Measurements from ENCODE around the gene METTL25B.

Gene METTL25B

DNA sequence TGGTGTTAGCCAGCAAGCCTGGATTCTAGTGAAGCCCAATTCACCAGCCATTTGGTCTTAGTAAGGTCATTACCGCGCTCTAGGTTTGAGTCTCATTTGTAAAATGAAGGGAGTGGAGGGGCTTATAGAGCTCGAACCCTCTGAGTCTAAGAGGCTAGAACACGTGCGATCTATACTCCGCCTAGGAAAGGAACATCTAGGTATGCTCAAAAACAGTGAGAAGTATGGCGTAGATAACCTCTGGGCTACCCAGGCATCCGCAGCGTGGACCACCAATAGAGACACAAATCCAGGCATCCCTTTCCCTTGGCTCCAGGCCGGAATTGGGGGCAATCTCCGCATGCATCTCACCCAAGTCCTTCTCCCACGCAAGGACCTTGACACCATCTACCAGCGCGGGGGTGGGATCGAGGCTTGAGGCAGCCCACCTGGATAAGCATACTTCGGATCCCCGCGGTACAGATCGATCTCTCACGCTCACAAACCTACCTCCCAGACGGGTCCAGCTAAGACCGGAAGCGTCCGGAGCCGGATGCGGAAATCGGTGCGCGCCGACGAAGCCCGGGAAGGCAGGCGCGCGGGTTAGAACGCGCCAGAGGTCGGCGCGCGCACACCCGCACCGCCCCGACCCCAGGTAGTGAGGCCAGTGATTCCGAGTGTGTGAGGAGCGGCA is at the start of gene METTL25B:
Gene METTL25B, plus strand, starts transcription at position 544 of the 673 bp plus-strand sequence. CDS start 636 bp downstream, outside the sequence.
- peak; percentile 75 for DNase-seq (ENCODE audit: low spot score)

DNA sequence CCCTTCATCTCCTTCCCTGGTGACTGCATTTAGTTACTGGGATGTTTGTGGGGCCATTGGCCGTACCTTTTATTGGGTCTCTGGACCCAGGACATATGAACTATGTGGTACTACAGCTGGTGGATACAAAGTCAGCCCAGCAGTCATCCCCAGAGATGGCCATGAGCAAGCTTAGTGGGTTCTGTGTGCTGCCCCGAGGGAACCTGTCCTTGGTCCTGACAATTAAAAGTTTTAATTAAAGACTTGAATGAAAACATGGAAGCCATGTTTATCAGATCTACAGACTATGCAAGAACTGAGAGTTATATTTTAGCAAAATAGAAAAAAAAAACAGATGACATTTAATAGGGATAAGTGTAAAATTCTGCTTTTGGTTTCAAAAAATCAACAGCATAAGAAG is 48.2 kb upstream of the METTL25B start:
- no peak for DNase-seq (ENCODE audit: low spot score)

DNA sequence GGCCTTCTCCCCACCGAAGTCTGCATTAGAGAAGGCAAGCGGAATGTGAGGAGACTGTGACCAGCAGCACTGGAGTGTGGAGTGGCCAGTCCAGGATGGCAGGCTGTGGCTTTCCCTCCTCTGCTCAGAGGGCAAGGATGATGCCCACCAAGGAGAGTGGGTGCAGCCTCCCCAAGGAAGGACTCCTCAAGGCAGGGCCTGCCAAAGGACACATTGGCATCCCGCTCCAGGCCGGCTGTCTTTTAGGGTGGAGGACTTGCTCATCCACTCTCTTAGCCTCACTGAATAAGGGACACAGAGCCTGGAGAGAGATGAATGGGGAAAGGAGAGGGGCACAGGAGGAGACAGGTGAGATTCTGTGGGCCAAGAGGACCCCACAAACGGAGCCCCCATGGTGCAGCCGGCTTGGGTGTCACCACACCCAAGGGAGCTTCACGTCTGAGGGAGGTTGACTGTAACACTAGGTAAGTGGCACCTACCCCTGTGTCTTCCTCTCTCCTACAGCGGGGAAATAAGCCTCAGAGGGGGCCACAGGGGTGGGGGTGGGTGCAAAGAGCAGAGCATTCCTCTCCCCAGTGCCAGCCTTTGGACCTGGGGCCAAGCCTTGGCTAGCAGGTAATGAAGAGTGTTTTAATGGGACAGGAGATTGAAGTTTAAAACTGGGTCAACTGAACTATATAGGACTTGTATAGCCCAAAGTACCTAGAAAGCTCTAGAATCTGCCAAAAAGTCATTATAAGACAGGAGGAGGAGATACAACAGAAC is 46.9 kb upstream of the METTL25B start:
- no peak for DNase-seq (ENCODE audit: low spot score)

DNA sequence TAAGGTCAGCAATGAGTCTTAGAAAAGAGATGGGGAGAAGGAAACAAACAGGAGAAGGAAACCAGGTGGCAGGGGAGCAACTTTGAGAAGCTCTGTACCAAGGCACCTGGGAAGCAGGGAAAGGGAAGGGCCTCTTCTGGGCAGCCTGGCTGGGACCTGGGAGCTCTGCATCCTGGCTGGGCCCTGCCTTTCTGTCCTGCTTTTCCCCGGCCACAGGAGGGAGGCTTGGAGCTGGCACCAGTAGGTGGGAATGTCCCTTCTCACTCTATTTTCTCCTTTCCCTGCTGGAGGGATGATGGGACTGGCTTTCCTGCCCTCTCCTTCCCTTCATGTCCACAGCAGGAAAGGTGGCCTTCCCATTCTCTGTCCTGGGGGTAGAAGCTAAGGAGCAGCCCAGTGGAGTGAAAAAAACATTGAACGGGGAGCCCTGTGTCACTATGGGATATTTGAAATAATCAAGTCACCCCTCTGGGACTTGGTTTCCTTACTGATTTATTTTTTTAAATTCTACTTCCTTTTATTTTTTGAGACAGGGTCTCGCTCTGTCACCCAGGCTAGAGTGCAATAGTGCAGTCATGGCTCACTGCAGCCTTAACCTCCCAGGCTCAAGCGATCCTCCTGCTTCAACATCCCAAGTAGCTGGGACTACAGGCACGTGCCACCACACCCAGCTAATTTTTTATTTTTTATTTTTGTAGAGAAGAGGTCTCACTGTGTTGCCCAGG is 45.9 kb upstream of the METTL25B start:
- no peak for DNase-seq (ENCODE audit: low spot score)

DNA sequence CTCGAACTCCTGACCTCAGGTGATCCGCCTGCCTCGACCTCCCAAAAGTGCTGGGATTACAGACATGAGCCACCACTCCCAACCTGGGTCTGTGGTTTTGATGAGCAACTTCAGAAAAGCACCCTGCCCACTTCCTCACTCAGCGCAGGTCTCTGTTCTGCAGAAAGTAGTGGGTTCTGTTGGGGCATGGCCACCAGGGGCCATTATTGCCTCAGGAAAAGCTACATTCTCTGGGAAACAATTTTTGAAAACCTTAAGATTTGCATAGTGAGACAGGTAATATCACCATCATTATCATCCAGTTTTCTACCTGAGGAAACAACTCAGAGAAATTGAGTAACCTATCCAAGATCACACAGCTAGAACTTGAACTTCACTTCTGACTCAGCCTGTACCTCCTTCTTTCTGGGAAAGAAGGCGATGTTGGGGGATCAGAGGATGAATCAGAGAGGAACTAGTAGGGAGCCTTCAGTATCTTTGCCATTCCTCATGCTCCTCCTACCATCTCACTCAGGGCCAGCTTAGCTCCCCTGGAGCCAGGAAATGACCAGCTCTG is 44.0 kb upstream of the METTL25B start:
- no peak for DNase-seq (ENCODE audit: low spot score)

DNA sequence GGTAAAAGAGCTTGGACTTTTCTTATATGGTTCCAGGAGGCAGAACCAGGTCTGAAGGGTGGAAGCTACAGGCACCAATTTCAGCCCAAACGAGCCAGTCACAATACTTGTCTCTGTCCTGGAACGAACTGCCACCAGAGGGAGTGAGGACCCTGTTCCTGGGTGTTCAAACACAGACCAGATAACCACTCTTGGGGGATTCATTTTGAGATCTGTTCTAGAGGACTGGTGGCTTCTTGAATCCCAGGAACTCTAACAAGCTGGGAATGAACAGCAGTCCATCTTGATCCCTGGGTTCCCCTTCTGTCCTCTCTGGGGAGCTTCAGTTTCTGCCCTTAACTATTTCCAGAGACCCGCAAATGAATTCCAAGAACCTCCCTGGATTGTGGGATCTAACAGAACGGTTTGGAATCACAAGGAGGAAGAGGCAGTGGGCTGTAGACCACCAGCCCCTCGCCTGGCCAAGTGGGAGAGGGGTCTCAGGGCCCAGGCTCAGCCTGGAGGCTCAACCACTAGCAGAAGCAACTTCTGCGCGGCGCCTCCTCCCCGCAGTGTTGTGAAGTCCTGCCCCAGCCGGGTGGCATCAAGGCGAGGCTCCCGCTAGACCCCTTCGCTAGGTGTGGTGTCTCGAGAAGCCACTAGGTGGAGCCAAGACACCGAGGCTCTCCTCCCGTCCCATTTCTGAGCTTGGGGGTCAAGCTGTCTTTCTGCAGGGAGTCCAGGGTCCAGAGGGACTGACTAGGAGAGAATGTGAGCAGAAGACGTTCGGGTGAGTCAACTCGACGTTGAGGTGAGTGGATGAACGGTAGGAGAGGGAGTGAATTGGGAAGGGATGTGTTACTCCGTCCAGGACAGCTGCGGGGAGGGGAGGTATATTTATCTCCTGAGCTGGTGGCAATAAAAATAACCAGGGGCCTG is 39.0 kb upstream of the METTL25B start:
- peak; percentile 45 for DNase-seq (ENCODE audit: low spot score)

DNA sequence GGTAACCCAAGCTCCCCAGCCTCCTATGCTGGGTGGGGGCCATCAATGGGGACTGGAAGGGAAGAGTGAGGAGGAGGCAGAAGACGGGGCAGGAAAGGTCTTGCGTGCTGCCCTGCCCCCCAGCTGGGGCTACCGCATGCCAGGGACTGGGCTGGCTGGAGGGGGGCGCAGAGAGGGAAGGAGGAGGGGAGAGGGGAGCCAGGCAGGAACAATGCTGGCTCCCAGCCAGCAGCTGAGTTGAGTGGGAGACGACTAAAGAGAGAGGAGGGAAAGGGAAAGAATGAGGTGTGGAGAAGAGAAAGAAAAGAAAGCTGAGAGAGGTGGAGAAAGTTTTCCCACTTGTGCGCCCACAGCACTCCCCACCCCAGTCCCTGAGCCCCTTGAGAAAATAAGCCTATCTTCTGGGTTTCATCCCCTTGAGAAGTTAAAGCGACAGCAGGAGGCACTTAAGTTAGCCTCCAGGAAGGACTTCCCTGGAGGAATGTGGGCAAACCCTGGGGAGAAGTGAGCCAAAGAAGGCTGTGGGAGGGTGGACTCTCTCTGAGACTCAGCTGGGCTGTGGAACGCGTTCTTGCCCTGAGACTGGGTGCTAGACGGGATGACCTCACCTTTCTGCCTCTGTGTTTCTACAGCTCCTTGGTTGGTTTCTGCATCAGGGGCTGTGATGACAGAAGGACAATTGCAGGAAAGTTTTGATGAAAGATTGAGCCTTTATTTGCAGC is 38.2 kb upstream of the METTL25B start:
- DNase-seq (ENCODE audit: low spot score) = no peak

DNA sequence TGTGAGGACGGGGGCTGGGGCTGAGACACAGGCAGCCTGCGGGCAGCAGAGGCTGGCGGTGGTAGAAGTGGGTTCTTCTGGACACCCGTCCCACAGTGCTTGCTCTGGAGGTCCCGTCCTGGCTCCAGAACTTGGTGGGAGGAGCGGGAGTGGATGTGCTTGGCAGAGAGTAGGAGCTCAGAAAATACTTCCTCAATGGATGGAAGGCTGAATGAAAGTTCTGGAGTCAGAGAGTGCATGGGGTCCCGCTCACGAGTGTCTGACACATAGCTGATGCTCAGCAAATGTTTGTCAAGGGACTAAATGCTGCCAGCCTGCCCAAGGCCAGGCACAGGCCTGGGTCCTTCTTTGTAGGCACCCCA is 37.6 kb upstream of the METTL25B start:
- DNase-seq (ENCODE audit: low spot score) = no peak

DNA sequence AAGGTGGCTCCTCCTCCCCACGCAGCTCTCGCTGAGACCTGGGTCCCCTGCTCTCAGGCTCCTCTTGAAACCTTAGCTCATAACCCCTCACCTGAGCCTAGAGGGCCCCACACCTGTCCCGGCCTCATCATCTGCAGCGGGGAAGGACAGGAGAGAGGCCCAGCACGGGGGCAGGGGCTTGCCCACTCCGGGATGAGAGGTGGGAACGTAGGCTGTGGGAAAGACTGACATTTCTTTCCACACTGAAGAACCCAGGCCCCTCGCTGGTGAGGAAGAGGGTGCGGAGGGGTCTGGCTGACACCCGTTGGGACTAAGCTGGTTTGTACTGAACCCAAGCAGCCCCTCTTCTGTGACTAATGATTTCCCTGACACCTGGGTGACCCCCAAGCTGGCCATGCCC is 37.1 kb upstream of the METTL25B start:
- DNase-seq (ENCODE audit: low spot score) = no peak

DNA sequence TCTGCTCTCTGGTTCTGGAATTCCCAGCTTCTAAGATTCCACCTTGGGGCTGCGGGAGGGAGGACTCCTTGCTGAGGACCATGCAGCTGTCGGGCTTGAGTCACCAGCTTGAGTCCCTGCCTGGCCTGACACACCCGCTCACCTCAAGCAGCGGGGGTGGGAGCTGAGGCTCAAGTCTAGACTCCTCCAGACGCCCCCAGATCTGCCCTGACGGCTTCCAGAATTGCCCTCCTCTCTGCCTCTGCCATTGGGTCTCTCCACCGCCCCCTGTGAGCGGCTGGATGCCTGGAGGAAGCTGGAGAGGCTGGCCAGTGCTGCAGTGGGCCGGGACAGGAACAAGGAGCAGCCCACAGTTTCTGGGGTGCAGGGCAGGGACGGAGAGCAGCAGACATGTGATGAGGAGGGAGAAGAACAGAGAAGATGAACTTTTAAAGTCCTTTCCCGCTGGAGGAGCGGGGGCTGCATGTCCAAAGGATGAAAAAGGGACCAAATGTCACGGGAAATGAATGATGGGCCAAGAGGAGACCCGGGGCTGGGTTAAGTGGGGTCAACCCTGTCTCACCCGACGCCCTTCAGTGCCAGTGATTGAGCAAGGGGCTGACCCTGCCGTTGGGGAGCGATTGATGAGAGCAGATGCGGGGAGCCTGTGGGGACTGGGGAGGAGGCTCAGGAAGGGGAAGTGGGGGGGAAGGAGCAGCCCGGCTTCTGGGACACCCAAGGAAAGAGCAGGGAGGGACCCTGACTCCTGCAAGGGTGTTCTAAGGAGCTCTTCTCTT is 36.4 kb upstream of the METTL25B start:
- no peak for DNase-seq (ENCODE audit: low spot score)

DNA sequence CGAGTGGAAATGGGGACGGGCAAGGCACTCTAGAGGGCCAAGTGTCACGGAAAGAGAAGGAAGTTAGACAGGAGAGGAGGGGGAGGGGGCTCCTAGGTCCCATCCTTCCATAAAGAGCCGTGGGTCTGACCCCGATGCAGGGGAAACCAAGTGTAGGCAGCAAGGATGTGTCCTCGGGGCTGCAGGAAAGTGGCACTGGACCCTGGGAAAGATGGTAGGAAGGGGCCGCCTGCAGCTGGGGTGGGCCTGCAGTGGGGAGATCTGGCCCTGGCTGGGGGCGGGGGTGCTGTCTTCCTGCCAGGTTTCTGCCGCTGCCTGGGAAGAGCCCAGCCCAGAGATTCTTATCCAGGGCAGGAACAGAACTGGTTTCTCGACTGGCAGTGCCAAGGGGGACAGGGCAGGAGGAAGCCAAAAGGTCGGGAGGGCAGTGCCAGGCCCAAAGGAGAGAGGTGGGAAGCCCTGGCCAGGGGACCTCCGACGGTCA is 35.8 kb upstream of the METTL25B start:
- DNase-seq (ENCODE audit: low spot score) = no peak

DNA sequence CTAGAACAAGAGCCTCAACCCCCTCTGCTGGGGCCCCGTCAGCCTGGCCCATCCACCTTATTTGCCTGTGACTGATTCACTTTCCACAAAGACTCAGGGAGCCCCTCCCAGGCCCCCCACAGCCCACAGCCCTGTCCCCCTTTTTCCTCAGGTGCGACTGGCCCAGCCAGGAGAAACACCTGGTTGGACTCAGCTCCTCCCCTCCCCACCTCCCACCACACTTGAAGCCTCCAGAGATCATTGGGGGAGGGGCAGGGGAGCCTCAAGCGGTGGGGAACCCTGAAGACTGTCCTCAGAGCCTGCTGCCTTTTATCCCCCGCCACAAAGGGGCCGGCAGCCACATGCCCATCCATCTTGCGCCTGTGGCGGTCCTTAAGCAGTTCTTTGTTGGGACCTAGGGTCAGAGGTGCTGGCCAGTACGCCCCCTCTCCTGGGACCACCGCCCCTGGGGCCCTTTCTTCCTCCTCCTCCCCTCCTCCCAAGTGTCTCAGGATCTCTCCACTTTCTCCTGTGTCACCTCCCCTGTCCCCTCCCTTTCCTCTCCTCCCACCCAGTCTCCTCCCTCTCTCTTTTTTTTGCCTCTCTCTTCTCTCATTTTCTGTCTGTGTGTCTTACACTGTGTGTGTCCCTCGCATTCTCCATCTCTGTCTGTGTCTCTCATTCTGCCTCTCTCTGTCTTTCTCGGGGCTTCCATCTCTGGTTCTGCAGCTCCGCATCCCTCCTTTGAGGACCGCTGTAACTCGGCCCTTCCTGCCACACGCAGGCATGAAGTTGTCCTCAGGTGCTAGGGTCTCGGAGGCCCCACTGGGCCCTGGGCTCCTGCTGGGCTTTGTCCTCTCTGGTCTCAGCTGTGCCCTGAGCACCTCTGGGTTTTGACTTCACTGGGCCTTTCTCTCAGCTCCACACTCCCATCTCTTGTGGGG is 35.1 kb upstream of the METTL25B start:
- no peak for DNase-seq (ENCODE audit: low spot score)

DNA sequence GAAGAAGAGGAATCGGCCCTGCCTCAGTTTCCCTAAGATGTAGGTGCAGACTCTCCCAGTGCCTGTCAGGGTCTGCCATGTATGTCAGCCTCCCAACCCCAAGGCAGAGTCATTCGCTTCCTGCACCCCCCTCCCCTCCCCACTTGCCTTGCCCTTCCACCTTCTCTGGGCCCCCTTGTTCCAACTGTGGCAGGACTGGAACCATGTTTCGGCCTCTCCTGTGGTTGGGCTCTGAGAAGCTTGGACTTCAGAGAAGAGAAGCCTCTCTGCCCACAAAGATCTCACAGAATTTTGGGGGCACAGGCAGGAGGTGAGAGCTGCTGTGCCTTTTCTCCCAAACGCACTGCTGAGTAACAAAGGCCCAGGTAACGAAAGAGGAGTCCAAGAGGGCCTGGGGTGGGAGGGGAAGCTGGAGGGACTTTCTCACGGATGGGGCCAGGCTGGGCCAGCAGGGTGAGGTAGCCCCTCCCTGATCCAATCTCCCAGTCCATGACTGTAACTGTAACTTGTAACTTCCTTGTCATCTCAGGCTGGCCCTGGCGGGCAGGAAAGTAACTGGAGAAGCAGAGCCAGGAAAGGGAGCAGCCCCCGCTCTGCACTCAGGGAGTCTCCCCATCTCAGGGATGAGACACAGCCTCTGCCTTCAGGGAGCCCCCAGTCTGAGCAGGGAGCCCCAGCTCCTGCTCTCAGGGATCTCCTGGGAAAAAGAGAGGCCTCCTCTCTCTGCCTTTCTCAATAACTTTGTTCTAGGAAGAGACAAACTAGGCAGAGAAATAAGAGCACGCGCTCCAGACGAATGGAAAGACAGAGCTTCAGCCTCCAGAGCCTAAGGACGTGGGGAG is 34.2 kb upstream of the METTL25B start:
- DNase-seq (ENCODE audit: low spot score) = no peak

DNA sequence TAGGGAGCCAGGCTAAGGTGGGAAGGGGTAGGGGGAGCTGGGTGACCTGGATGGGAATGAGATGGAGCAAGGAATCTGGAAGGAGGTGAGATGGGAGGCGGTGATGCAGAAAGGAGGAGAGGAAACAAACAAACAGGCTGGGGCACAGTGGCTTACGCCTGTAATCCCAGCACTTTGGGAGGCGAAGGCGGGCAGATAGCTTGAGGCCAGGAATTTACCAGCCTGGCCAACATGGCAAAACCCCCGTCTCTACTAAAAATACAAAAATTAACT is 33.6 kb upstream of the METTL25B start:
- no peak for DNase-seq (ENCODE audit: low spot score)

DNA sequence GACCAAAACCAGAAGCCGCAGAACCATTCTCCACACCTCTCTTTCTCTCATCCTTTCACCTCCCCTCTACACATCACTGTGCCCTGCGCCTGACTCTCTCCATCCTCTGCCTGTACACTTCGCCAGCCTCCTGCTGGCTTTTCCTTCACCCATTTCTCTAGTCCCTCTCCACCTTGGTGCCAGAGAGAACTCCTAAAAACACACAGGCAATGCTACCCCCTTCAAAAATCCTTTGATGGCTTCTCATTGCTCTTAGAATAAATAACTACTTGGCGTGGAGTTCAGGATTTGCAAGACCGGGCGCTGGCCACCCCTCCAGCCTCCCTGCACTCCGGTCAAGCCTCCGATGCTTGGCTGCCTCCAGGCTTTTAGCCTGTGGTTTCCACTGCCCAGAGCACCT is 31.5 kb upstream of the METTL25B start:
- DNase-seq (ENCODE audit: low spot score) = no peak

DNA sequence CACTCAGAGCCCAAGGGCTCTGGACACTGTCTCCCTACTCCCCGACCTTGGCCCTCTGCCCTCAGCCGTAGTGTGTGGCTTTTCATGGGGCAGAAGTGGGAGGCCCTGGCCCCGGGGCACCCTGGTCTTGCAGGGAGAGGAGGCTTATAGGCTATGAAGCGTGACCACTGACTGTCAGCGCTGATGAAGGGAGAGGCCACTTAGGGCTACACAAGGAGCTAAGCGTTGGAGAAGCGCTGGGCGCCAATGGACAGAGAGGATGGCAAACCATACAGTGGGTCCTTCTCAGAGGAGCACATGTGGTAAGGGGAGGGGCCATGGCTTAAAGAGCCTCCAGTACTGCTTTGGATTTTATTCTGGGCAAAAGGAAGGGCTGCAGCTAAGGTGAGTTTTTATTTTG is 30.8 kb upstream of the METTL25B start:
- DNase-seq (ENCODE audit: low spot score) = no peak

DNA sequence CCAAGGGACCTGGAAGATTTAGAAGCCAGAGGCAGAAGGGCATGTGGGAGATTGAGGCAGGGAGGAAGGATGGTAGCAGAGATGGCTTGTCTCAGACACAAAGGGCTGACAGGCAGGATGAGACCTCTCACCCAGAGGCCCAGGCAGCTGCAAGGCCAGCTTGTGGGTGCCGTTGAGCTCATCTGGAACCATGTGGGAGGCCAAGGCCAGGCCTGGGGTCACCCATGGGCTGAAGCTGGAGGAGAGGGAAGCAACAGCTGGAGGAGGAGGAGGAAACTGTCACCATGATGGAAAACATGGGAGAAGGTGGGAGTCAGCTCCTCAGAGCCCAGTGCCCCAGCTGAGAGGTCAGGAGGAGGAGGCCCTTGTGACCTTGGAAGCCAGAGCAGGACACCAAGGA is 29.3 kb upstream of the METTL25B start:
- no peak for DNase-seq (ENCODE audit: low spot score)
